Endothelial cell of umbilical vein (primary cell): ENCODE results near the gene MAF. TPM values are rescaled to one million over a fixed set of nuclear protein-coding genes. Genes with fewer than 3 reads are reported as not detected.

Experiments used
- BruUV-seq: library from RNA; stranded (reverse); fragments of 400-500 nt; replicated peaks from 2 replicates; lab custom pipeline; 2021; lab: Mats Ljungman, UMichigan
- CTCF ChIA-PET: fragments of 300-600, 350-600 bp; sonication (Branson Sonifier 250); formaldehyde crosslinking; loops from one replicate; lab custom pipeline; 2021; ENCODE audit warnings: antibody characterized with exemption, inconsistent platforms; lab: Charles Lee
- POLR2A ChIA-PET: fragments of 300-600, 350-600 bp; sonication (Branson Sonifier 250); formaldehyde crosslinking; loops from one replicate; lab custom pipeline; 2021; ENCODE audit warnings: antibody characterized with exemption, inconsistent platforms; lab: Charles Lee
- DNase-seq: peaks from one replicate; pipeline ENCODE4 v3.0.0-alpha.2; 2011; ENCODE audit warnings: low read depth, low spot score
- FAIRE-seq: peaks from 2 replicates; lab custom pipeline; 2011; peaks lifted over from hg19 to GRCh38; lab: Jason Lieb, UNC
- H2AFZ ChIP-seq: 2 replicates; pipeline ENCODE4 v1.6.0; 2012; ENCODE audit warnings: low read depth, low read length, control low read depth, inconsistent platforms
- H3K27ac ChIP-seq: 2 replicates; pipeline ENCODE4 v1.5.1; 2011; ENCODE audit warnings: low read depth, mild to moderate bottlenecking, control low read depth, low read length, moderate library complexity; ENCODE audit not compliant: insufficient read depth
- H3K27me3 ChIP-seq, 2 experiments: 2 replicates each; pipeline versions ENCODE4 v1.6.0 to v1.6.1; 2011; ENCODE audit warnings: low read length in 2 of 2, mixed read lengths in 1 of 2; ENCODE audit not compliant: control insufficient read depth in 2 of 2, insufficient read depth in 2 of 2
- H3K36me3 ChIP-seq, 2 experiments: 2 replicates in 1 of 2; 3 replicates in 1 of 2; pipeline ENCODE4 v1.5.1; 2011; ENCODE audit warnings: low read length in 2 of 2, mild to moderate bottlenecking in 1 of 2, moderate library complexity in 1 of 2; ENCODE audit not compliant: control insufficient read depth in 2 of 2, insufficient read depth in 2 of 2; ENCODE audit errors: extremely low read depth in 1 of 2
- H3K4me1 ChIP-seq: 3 replicates; pipeline ENCODE4 v1.5.1; 2011; ENCODE audit warnings: mild to moderate bottlenecking, low read length; ENCODE audit not compliant: control insufficient read depth, insufficient read depth; ENCODE audit errors: extremely low read depth
- H3K4me2 ChIP-seq: 2 replicates; pipeline ENCODE4 v1.6.1; 2011; ENCODE audit warnings: low read length, control low read depth, mixed read lengths; ENCODE audit not compliant: insufficient read depth
- H3K4me3 ChIP-seq, 3 experiments: fragments of 200-600 bp in 1 of 3; sonication (generic), shearing (Covaris generic) in 1 of 3; replicated peaks in 1 of 3; 2 replicates each; pipeline ENCODE4 v1.5.1; 2011 to 2016; ENCODE audit warnings: control low read depth in 3 of 3, low read length in 3 of 3, mild to moderate bottlenecking in 2 of 3, inconsistent platforms in 1 of 3, low read depth in 1 of 3, moderate library complexity in 1 of 3; ENCODE audit not compliant: insufficient read depth in 1 of 3
- H3K79me2 ChIP-seq: 2 replicates; pipeline ENCODE4 v1.6.0; 2012; ENCODE audit warnings: low read length, inconsistent platforms; ENCODE audit not compliant: control insufficient read depth, insufficient read depth
- H3K9ac ChIP-seq: replicated peaks from 2 replicates; pipeline ENCODE3; 2011; ENCODE audit warnings: low read length, control low read depth; ENCODE audit not compliant: insufficient read depth; ENCODE audit errors: extremely low read depth
- H3K9me1 ChIP-seq: replicated peaks from 3 replicates; pipeline ENCODE4 v1.6.0; 2011; ENCODE audit warnings: mild to moderate bottlenecking, low read length; ENCODE audit not compliant: control insufficient read depth, insufficient read depth; ENCODE audit errors: extremely low read depth
- H3K9me3 ChIP-seq: replicated peaks from 2 replicates; pipeline ENCODE4 v1.5.1; 2012; ENCODE audit warnings: low read length, inconsistent platforms; ENCODE audit not compliant: control insufficient read depth, insufficient read depth
- H4K20me1 ChIP-seq: replicated peaks from 2 replicates; pipeline ENCODE3; 2011; ENCODE audit warnings: mild to moderate bottlenecking, low read length; ENCODE audit not compliant: control insufficient read depth, insufficient read depth; ENCODE audit errors: extremely low read depth
- EZH2 ChIP-seq: IDR thresholded peaks from 2 replicates; pipeline ENCODE4 v1.6.1; 2012; ENCODE audit warnings: borderline replicate concordance, low read depth, mild to moderate bottlenecking, moderate library complexity, low read length, inconsistent platforms; ENCODE audit not compliant: severe bottlenecking
- FOS ChIP-seq: IDR thresholded peaks from 2 replicates; pipeline ENCODE4 v1.6.1; 2011; ENCODE audit warnings: mild to moderate bottlenecking, low read length, moderate library complexity, borderline replicate concordance; ENCODE audit not compliant: insufficient read depth
- JUN ChIP-seq: IDR thresholded peaks from 2 replicates; pipeline ENCODE4 v1.6.1; 2011; ENCODE audit warnings: borderline replicate concordance, low read depth; ENCODE audit not compliant: insufficient read length, insufficient read depth
- MYC ChIP-seq: IDR thresholded peaks from one replicate; pipeline ENCODE4 v1.6.1; 2011; ENCODE audit warnings: mild to moderate bottlenecking, low read depth, low read length
- POLR2A ChIP-seq: IDR thresholded peaks from 2 replicates; pipeline ENCODE4 v1.6.1; 2012; ENCODE audit warnings: low read depth, mild to moderate bottlenecking, control low read depth, low read length
- POLR2AphosphoS5 ChIP-seq: IDR thresholded peaks from 2 replicates; pipeline ENCODE4 v1.6.1; 2012; ENCODE audit warnings: low read depth, mild to moderate bottlenecking, control low read depth, low read length, moderate library complexity; ENCODE audit not compliant: insufficient read depth
- dilution Hi-C: fragments of 300-500 bp; cut with MboI; formaldehyde crosslinking; loops from one replicate; pipeline ENCODE4 v1.15.0; 2019; ENCODE audit warnings: low sequenced_read_pairs; ENCODE audit not compliant: extremely low pct_ligation_motif_present
- intact Hi-C: fragments of 100-400 bp; cut with micrococcal nuclease; formaldehyde crosslinking; loops from one replicate; pipeline ENCODE4 v1.10.0; 2022
- polyA plus RNA-seq, 4 experiments: library from polyadenylated mRNA; depleted of rRNA in 3 of 4; stranded (reverse) in 3 of 4; unstranded in 1 of 4; fragments of >200 nt; gene quantifications; 2 replicates each; pipeline versions ENCODE4 v1.2.1 to v1.2.3, GENCODE V29; 2011 to 2012; ENCODE audit warnings: missing spikeins in 1 of 4
- total RNA-seq: library from RNA; stranded (reverse); gene quantifications from 2 replicates; pipeline ENCODE4 v1.2.3, GENCODE V29; 2021
- TF ChIP-seq, protein P1 (sequence below), 2 donors: IDR thresholded peaks; 1 replicate in 1 of 2; 2 replicates in 1 of 2; pipeline ENCODE4 v1.5.1; 2011; ENCODE audit warnings: low read length in 2 of 2, mild to moderate bottlenecking in 2 of 2, moderate library complexity in 2 of 2, control low read depth in 1 of 2, inconsistent platforms in 1 of 2, low read depth in 1 of 2; ENCODE audit not compliant: insufficient read depth in 1 of 2; ENCODE audit errors: extremely low read depth in 1 of 2
- TF ChIP-seq, protein P2 (sequence below): IDR thresholded peaks from 2 replicates; pipeline ENCODE4 v1.6.1; 2011; ENCODE audit not compliant: insufficient read depth, insufficient read length

Gene MAF
- total and polyA plus RNA-seq, 2 donors (not counting 3 experiments of a cell fraction or from before 2014, with no cell fraction given), result 0.04 to 0.33 TPM

DNA sequence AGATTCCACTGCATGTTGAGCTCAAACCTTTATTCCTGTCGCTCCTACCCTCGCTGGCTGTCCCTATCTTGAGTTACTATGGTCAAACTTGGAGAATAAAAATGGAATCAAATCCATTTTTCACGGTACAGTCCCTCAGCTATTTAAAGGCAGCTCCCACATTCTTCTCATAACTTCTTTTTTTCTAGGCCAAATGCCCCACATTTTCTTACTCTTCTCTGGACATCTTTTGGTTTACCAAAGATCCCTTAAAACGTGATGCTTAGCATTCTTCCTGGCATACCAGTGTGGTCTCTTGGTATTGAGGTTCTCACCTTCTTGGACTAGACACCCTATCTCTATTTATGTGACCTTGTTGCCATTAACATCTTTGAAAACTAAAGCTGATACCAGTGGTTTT, 48.3 kb upstream of the MAF start:
- no TSS peak for BruUV-seq
- FAIRE-seq (no peak), DNase-seq (no peak)
- Histone ChIP-seq H3K4me2 (no peak overlapping the region), H3K4me1 (no peaks in the 10 kb centered on the region), H3K27me3 (no peaks in the 10 kb centered on the region), H4K20me1 (no peaks in the 10 kb centered on the region), H2AFZ (no peak overlapping the region), H3K4me3 (no peak overlapping the region), H3K36me3 (no peaks in the 10 kb centered on the region), H3K9ac (no peak overlapping the region), H3K27ac (no peak overlapping the region), H3K9me3 (peaks cover 6% of the 10 kb centered on the region), H3K9me1 (no peaks in the 10 kb centered on the region), H3K79me2 (no peaks in the 10 kb centered on the region)
- intact Hi-C loops (no loop called here), dilution Hi-C loops (no loop called here)
- TF ChIP-seq MYC (no peak), EZH2 (no peak), POLR2A (no peak), JUN (no peak), FOS (no peak), POLR2AphosphoS5 (no peak)
- TF ChIP-seq, protein P1, sequence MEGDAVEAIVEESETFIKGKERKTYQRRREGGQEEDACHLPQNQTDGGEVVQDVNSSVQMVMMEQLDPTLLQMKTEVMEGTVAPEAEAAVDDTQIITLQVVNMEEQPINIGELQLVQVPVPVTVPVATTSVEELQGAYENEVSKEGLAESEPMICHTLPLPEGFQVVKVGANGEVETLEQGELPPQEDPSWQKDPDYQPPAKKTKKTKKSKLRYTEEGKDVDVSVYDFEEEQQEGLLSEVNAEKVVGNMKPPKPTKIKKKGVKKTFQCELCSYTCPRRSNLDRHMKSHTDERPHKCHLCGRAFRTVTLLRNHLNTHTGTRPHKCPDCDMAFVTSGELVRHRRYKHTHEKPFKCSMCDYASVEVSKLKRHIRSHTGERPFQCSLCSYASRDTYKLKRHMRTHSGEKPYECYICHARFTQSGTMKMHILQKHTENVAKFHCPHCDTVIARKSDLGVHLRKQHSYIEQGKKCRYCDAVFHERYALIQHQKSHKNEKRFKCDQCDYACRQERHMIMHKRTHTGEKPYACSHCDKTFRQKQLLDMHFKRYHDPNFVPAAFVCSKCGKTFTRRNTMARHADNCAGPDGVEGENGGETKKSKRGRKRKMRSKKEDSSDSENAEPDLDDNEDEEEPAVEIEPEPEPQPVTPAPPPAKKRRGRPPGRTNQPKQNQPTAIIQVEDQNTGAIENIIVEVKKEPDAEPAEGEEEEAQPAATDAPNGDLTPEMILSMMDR (IDR thresholded peaks at IDR 0.05; ENCODE audit: extremely low read depth in 1 of 2, insufficient read depth in 1 of 2, low read depth in 1 of 2, low read length in 2 of 2), result no peak
- TF ChIP-seq, protein P2, sequence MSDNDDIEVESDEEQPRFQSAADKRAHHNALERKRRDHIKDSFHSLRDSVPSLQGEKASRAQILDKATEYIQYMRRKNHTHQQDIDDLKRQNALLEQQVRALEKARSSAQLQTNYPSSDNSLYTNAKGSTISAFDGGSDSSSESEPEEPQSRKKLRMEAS, result no peak
- ChIA-PET CTCF (no interaction called here), POLR2A (no interaction called here)
